GM18526 (cell line): ENCODE measurements around the gene ANKRD44.

ENCODE experiments used
- POLR2A ChIP-seq: IDR thresholded peaks from 3 replicates; pipeline ENCODE4 v1.6.1; 2011; ENCODE audit not compliant: insufficient read length; ENCODE audit errors: extremely low read depth

The ANKRD44 gene

GRCh38 chr2:197079414-197079813 is 231.2 kb downstream of the ANKRD44 start:
- TF ChIP-seq POLR2A: no peak

- TF ChIP-seq POLR2A: no peak
Measured at GRCh38 chr2:197078535-197078934, 232.0 kb downstream of the ANKRD44 start.

GRCh38 chr2:197077336-197077735 is 233.2 kb downstream of the ANKRD44 start:
- TF ChIP-seq POLR2A: no peak

- no peak for TF ChIP-seq POLR2A
Measured at GRCh38 chr2:197076652-197077051, 233.9 kb downstream of the ANKRD44 start.

- TF ChIP-seq POLR2A: no peak
Measured at GRCh38 chr2:197075754-197076337, 234.7 kb downstream of the ANKRD44 start.

GRCh38 chr2:197075281-197075680 is 235.3 kb downstream of the ANKRD44 start:
- no peak for TF ChIP-seq POLR2A

- no peak for TF ChIP-seq POLR2A
Measured at GRCh38 chr2:197073701-197074433, 236.7 kb downstream of the ANKRD44 start.

GRCh38 chr2:197073270-197073669 is 237.3 kb downstream of the ANKRD44 start:
- no peak for TF ChIP-seq POLR2A

GRCh38 chr2:197072533-197072932 is 238.0 kb downstream of the ANKRD44 start:
- no peak for TF ChIP-seq POLR2A

- no peak for TF ChIP-seq POLR2A
Measured at GRCh38 chr2:197071790-197072436, 238.7 kb downstream of the ANKRD44 start.

- no peak for TF ChIP-seq POLR2A
Measured at GRCh38 chr2:197071213-197071612, 239.4 kb downstream of the ANKRD44 start.

GRCh38 chr2:197069958-197070357 is 240.6 kb downstream of the ANKRD44 start:
- TF ChIP-seq POLR2A: no peak

GRCh38 chr2:197059477-197059876 is 251.1 kb downstream of the ANKRD44 start:
- TF ChIP-seq POLR2A: no peak

- no peak for TF ChIP-seq POLR2A
Measured at GRCh38 chr2:197058777-197059300, 251.7 kb downstream of the ANKRD44 start.

- TF ChIP-seq POLR2A: no peak
Measured at GRCh38 chr2:197057959-197058358, 252.6 kb downstream of the ANKRD44 start.

GRCh38 chr2:197055045-197055444 is 255.5 kb downstream of the ANKRD44 start:
- no peak for TF ChIP-seq POLR2A
